AG04450 (cell line): ENCODE results near the gene SPEN. TPM values are rescaled to one million over a fixed set of nuclear protein-coding genes. Genes with fewer than 3 reads are reported as not detected.

Experiments used
- CTCF ChIA-PET: fragments of 300-600, 350-600 bp; formaldehyde crosslinking; extraction: SDS; loops from one replicate; lab custom pipeline; 2022; ENCODE audit warnings: antibody characterized with exemption, inconsistent platforms; lab: Charles Lee
- POLR2A ChIA-PET: fragments of 350-600 bp; formaldehyde crosslinking; extraction: SDS; loops from one replicate; lab custom pipeline; 2021; ENCODE audit warnings: antibody characterized with exemption, inconsistent platforms; lab: Yijun Ruan, JAX
- DNase-seq: peaks from one replicate; pipeline ENCODE4 v3.0.0-alpha.2; 2011; ENCODE audit warnings: low read depth, low spot score
- H3K27ac ChIP-seq: one replicate; pipeline ENCODE4 v1.5.1; 2012; ENCODE audit warnings: low read depth, low read length, control low read depth
- H3K27me3 ChIP-seq: one replicate; pipeline ENCODE4 v1.6.0; 2012; ENCODE audit warnings: low read length; ENCODE audit not compliant: control insufficient read depth, insufficient read depth
- H3K4me3 ChIP-seq: 2 replicates; pipeline ENCODE4 v1.5.1; 2011; ENCODE audit warnings: mild to moderate bottlenecking, low read depth, low read length, control low read depth
- H3K9me3 ChIP-seq: 2 replicates; pipeline ENCODE4 v1.5.1; 2012; ENCODE audit warnings: low read length; ENCODE audit not compliant: control insufficient read depth, insufficient read depth
- polyA plus RNA-seq: library from polyadenylated mRNA; depleted of rRNA; stranded (reverse); fragments of >200 nt; gene quantifications from 2 replicates; pipeline ENCODE4 v1.2.3, GENCODE V29; 2011
- TF ChIP-seq, protein P1 (sequence below): IDR thresholded peaks from 2 replicates; pipeline ENCODE4 v1.5.1; 2011; ENCODE audit warnings: low read depth, low read length, control low read depth, inconsistent platforms

Gene SPEN
- polyA plus RNA-seq, 1 experiment = 5.2 TPM

DNA sequence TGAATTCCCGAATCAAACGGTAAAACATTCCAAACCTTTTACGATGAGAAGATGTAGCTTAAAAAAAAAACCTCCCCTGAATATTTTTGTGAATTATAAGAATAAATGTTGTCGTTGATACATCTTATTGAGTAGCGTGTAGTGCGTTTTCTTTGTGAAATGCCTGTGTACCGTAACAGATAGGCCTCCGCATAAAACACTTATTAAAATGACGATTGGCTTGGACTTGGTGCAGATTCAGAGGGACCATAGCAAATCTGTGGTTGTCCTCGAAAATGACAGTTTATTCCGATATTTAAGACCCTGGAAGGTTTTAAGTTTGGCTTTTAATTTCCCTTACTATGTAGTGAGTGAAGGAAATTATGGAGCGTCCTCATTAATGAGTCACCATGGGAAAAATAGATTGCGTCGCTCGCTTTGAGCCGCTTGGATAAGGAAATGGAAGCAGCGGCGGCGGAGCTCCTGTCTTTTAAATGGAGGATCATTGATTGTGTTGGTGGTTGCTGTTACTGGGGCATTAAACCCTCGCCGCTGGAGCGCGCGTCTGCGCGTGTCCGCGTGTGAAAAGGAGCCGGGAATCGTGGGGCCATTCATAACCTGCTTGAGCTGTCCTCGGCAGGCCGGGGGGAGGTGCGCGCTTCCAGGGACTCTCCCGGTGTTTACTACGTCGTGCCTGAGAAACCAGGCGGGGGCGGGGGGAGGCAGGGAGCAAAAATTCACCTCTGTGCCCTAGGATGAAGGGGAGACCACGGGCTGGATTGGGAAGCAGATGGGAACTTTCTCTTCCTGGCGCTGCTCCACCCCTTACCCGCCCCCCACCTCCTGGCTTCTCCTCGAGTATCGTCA lies 1.6 kb downstream of the SPEN start:
- no peak for DNase-seq
- TF ChIP-seq, protein P1, sequence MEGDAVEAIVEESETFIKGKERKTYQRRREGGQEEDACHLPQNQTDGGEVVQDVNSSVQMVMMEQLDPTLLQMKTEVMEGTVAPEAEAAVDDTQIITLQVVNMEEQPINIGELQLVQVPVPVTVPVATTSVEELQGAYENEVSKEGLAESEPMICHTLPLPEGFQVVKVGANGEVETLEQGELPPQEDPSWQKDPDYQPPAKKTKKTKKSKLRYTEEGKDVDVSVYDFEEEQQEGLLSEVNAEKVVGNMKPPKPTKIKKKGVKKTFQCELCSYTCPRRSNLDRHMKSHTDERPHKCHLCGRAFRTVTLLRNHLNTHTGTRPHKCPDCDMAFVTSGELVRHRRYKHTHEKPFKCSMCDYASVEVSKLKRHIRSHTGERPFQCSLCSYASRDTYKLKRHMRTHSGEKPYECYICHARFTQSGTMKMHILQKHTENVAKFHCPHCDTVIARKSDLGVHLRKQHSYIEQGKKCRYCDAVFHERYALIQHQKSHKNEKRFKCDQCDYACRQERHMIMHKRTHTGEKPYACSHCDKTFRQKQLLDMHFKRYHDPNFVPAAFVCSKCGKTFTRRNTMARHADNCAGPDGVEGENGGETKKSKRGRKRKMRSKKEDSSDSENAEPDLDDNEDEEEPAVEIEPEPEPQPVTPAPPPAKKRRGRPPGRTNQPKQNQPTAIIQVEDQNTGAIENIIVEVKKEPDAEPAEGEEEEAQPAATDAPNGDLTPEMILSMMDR = no peak
- no peaks in the 10 kb centered on the region for H3K9me3 ChIP-seq
- peak overlapping the region; percentile 88 for H3K27ac ChIP-seq
- CTCF ChIA-PET = interaction anchor here (0.6 to 2.3 kb wide), 5 partner anchors 15 to 159 kb away, joined by 3 to 10 read pairs (median 4); no protein-coding TSS in a partner anchor
- peak overlapping the region; percentile 87 for H3K4me3 ChIP-seq
- POLR2A ChIA-PET = interaction anchor here (0.6 to 4.9 kb wide), 4 partner anchors 10 to 126 kb away, joined by 3 to 59 read pairs (median 5); no protein-coding TSS in a partner anchor
- no peaks in the 10 kb centered on the region for H3K27me3 ChIP-seq

DNA sequence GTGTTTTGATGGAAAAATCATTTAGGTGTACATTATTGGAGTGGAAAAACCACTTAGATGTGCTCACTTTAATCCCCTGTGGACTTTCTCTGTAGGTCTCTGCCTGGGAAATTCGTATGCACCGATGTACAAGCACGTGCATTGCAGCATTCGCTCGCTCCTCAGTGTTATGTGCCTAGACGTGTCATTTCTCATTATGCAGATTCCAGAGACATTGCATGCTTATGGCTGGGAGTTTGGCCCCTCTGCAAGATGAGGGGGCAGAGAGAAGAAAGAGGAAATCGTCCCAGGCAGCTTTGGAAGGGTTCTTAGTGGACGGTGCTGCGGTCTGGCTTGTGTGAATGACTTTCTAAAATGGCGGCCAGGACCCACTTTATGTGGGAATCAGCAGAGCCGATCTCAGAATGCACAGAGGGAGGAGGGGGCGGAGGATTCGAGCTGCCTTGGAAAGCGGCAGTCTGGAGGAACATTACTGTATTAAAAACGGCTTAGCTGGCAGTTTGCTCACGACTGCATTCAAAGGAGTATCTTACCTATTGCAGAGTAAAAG lies 2.3 kb downstream of the SPEN start:
- no peaks in the 10 kb centered on the region for H3K9me3 ChIP-seq
- H3K27ac ChIP-seq = peak overlapping the region; percentile 88
- peak overlapping the region; percentile 87 for H3K4me3 ChIP-seq
- ChIA-PET POLR2A (interaction anchor here (0.8 to 4.9 kb wide), 4 partner anchors 17 to 125 kb away, joined by 3 to 59 read pairs (median 4); no protein-coding TSS in a partner anchor), CTCF (interaction anchor here (2.3 kb wide), 1 partner anchor 34 kb away, joined by 10 read pairs; no protein-coding TSS in a partner anchor)
- TF ChIP-seq, protein P1 = no peak
- no peak for DNase-seq
- H3K27me3 ChIP-seq = no peaks in the 10 kb centered on the region

DNA sequence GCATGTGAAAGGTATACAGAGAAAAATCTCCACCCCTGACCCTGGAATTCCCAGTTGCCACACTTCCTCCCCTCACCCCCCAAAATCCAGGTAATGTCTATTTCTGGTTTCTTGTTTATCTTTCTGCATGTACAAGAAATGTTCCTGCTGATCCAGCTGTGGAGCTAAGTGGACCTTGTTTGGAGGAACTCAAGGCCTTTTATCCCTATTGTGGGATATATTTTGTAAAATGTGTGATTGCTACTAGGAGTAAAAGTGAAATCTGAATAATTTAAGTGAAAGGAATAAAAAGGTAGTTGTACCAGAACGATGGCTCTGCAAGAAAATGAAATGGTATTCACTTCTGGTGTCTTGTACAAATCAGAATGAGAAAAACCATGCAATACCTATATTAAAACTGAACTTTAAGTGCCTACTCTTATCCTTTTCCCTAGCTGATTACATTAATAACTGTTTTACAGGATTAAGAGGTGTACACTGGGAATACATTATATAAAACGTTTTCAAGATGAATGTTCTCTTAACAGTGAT lies 3.0 kb downstream of the SPEN start:
- CTCF ChIA-PET = interaction anchor here (2.3 kb wide), 1 partner anchor 35 kb away, joined by 10 read pairs; no protein-coding TSS in a partner anchor
- H3K9me3 ChIP-seq = no peaks in the 10 kb centered on the region
- H3K27ac ChIP-seq = no peak overlapping the region
- H3K27me3 ChIP-seq = no peaks in the 10 kb centered on the region
- peak overlapping the region; percentile 87 for H3K4me3 ChIP-seq
- DNase-seq = no peak
- POLR2A ChIA-PET = interaction anchor here (0.8 to 4.9 kb wide), 2 partner anchors 18 to 99 kb away, joined by 4 to 59 read pairs; no protein-coding TSS in a partner anchor
- TF ChIP-seq, protein P1 = no peak

DNA sequence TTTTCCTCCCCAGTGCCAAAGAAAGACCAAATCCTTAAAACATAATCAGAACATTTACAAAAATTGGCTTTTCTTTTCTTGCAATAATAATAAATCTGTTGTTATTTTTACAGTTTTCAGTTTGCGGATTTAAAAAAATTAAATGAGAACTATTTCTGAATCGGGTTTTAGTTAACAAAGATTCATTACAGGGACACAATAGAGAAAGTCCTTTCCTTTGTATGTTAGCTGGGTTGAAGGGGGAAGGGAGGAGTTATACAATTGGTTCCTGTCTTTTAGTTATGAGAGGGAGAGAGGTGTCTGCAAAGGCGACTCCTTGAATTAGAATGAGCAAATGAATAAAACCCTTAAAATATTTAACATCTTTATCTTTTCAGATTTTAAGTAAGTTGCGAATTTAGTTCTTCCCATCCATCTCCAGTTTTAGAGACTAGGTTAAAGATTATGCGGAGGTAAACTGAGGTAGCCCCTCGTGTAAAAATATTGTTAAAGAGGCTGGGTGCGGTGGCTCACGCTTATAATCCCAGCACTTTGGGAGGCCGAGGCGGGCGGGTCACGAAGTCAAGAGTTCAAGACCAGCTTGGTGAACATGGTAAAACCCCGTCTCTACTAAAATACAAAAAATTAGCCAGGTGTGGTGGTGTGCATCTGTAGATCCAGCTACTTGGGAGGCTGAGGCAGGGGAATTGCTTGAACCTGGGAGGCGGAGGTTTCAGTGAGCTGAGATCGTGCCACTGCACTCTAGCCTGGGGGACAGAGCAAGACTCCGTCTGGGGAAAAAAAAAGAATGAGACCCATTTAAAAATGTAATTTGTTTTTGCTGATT lies 3.9 kb downstream of the SPEN start:
- POLR2A ChIA-PET = interaction anchor here (0.6 kb wide), 1 partner anchor 19 kb away, joined by 9 read pairs; no protein-coding TSS in a partner anchor
- no peak for DNase-seq
- TF ChIP-seq, protein P1 = no peak
- no peaks in the 10 kb centered on the region for H3K9me3 ChIP-seq
- no peaks in the 10 kb centered on the region for H3K27me3 ChIP-seq
- H3K4me3 ChIP-seq = no peak overlapping the region
- CTCF ChIA-PET = interaction anchor here (1.2 kb wide), 1 partner anchor 36 kb away, joined by 5 read pairs; no protein-coding TSS in a partner anchor
- no peak overlapping the region for H3K27ac ChIP-seq
